ENCODE measurements around the gene C14orf119.

Gene C14orf119

DNA sequence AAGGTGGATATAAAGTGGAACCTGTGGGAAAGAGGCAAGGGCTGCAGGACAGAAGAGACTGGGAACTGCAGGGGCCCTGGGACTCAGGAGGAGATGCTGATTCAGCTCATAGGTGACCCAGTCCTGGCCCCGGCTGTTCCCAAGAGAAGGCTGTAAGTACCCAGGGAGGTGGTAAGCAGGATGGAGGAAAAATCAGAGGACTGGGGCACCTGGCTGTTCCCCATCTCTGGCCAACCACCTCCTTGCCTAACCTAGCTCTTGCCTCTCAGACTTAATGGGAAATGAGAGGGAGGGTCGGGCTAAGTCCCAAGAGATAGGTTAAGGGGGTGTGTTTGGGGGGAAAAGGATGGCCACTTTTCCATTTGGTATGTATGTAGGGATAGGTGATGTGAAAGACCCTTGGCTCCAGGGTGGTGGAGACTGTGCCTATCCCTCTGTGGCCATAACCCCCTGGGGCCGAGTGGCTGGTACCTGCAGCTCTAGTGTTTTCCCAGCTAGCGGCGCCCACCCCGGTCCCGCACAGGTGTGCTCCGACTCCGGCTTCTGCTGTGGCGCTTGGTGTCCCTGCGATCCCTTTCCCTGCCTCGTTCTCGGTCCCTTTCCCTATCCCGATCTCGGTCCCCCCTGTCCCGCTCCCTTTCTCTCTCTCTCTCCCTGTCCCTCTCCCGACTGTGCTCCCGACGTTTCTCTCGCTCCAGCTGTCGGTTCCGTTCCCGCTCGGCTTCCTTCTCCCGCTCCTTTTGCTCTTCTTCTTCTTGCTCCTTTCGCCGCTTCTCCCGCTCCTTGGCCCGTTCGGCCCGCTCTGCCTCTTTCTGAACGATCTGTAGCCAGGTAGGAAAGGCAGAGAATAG lies 36.4 kb upstream of the C14orf119 start:
- H3K27ac ChIP-seq: no peak overlapping the region
- H3K27me3 ChIP-seq (replicated peaks): no peaks in the 10 kb centered on the region
- no peak for DNase-seq
- in situ Hi-C loops (cut with HindIII; ENCODE audit: low pct_ligation_motif_present, low sequenced_read_pairs): no loop called here
- H3K36me3 ChIP-seq (replicated peaks): peaks cover 48% of the 10 kb centered on the region
- no peak overlapping the region for H3K4me3 ChIP-seq (ENCODE audit: low read depth, low read length)
- TF ChIP-seq, protein P1, sequence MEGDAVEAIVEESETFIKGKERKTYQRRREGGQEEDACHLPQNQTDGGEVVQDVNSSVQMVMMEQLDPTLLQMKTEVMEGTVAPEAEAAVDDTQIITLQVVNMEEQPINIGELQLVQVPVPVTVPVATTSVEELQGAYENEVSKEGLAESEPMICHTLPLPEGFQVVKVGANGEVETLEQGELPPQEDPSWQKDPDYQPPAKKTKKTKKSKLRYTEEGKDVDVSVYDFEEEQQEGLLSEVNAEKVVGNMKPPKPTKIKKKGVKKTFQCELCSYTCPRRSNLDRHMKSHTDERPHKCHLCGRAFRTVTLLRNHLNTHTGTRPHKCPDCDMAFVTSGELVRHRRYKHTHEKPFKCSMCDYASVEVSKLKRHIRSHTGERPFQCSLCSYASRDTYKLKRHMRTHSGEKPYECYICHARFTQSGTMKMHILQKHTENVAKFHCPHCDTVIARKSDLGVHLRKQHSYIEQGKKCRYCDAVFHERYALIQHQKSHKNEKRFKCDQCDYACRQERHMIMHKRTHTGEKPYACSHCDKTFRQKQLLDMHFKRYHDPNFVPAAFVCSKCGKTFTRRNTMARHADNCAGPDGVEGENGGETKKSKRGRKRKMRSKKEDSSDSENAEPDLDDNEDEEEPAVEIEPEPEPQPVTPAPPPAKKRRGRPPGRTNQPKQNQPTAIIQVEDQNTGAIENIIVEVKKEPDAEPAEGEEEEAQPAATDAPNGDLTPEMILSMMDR (IDR thresholded peaks at IDR 0.05; ENCODE audit: low read depth, low read length, missing control alignments): no peak

DNA sequence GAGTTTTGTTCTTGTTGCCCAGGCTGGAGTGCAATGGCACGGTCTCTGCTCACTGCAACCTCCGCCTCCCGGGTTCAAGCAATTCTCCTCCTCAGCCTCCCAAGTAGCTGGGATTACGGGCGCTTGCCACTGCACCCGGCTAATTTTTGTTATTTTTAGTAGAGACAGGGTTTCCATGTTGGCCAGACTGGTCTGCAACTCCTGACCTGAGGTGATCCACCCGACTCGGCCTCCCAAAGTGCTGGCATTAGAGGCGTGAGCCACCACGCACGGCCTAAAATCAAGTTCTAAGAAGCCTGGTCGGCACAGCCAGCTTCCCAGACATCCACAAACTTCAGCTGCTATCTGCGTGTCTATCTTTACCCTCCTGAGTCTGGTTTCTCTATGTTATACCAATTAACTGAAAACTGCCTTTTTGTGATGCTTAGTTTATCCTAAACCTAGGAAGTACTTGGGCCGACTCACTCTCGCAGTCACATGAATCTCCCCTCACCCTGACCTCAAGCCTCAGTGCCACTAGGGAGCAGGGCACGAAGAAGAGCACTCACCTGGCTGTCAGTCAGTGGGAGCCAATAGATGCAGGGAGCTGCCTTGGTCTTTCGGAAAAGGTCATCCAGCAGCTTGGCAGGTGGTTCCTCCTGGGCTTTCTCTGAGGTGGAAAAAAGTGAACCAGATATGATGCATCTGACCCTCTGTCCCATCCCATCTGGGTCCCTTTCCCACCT lies 34.6 kb upstream of the C14orf119 start:
- Histone ChIP-seq H3K27me3 (replicated peaks) (no peaks in the 10 kb centered on the region), H3K36me3 (replicated peaks) (peaks cover 66% of the 10 kb centered on the region), H3K27ac (no peak overlapping the region), H3K4me3 (ENCODE audit: low read depth, low read length) (no peak overlapping the region)
- TF ChIP-seq, protein P1 (IDR thresholded peaks at IDR 0.05; ENCODE audit: low read depth, low read length, missing control alignments): no peak
- no peak for DNase-seq
- in situ Hi-C loops (cut with HindIII; ENCODE audit: low pct_ligation_motif_present, low sequenced_read_pairs): no loop called here

DNA sequence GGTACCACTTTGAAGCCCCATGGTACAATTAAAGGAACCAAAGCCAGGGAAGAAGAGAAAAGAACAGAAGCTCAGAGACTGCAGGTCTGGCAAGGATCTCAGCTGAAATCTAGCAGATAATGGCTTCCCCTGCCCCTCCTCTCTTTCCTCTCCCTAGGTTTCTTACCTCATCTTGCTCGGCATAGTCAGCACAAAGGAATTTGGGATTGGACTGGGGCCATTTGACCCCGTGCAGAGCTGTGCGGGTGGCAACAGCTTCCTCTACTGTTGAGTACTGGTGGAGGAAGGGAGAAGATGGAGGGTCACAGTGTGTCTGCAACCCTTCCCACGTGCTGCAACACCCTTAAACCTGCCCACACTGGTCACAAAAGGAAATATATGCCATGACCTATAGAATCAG lies 33.3 kb upstream of the C14orf119 start:
- H3K27ac ChIP-seq: peak overlapping the region; percentile 12
- no peaks in the 10 kb centered on the region for H3K27me3 ChIP-seq (replicated peaks)
- H3K4me3 ChIP-seq (ENCODE audit: low read depth, low read length): no peak overlapping the region
- peaks cover 77% of the 10 kb centered on the region for H3K36me3 ChIP-seq (replicated peaks)
- in situ Hi-C loops (cut with HindIII; ENCODE audit: low pct_ligation_motif_present, low sequenced_read_pairs): no loop called here
- TF ChIP-seq, protein P1 (IDR thresholded peaks at IDR 0.05; ENCODE audit: low read depth, low read length, missing control alignments): peak; percentile 20
- peak; percentile 96 for DNase-seq

DNA sequence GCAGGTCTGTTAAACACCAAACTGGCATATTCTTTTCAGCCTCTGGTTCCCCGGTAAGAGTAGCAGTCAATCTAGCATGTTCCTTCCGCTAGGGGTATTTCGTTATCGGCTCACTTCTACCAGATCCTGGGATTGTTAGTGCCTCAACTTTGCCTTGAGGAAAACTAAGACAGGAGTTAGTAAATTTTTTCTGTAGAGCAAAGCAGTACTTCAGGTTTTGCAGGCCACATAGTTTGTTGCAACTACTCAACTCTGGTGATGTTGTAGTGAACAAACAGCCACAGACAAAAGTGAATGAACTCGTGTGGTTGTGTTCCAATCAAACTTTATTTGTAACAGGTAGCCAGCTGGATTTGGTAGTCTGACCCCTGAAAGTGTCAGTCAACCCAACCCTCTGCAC lies 31.7 kb upstream of the C14orf119 start:
- no peak overlapping the region for H3K27ac ChIP-seq
- TF ChIP-seq, protein P1 (IDR thresholded peaks at IDR 0.05; ENCODE audit: low read depth, low read length, missing control alignments): no peak
- in situ Hi-C loops (cut with HindIII; ENCODE audit: low pct_ligation_motif_present, low sequenced_read_pairs): no loop called here

DNA sequence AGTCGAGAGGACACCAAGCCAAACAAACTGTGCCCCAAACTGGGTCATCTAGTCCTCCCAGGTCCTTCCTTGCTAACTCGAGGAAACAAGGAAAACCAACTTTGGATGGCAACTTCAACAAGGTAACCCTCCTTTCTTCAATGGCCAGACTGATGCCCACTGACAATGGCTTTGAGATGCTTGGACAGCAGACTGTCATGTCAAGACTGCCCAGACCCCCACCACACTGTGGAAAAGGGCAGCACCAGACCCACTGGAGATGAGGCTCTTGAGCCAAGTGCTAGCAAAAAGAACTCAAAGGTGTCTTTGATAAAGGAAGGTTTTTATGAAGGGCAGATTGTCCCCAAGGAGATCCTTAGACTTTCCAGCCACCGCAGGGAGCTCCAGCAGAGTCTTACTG lies 28.9 kb upstream of the C14orf119 start:
- H3K27me3 ChIP-seq (replicated peaks): no peaks in the 10 kb centered on the region
- in situ Hi-C loops (cut with HindIII; ENCODE audit: low pct_ligation_motif_present, low sequenced_read_pairs): no loop called here
- TF ChIP-seq, protein P1 (IDR thresholded peaks at IDR 0.05; ENCODE audit: low read depth, low read length, missing control alignments): no peak
- no peak for DNase-seq
- peaks cover 67% of the 10 kb centered on the region for H3K36me3 ChIP-seq (replicated peaks)
- H3K4me3 ChIP-seq (ENCODE audit: low read depth, low read length): no peak overlapping the region
- H3K27ac ChIP-seq: no peak overlapping the region

More for the DNA sequence above, 31.7 kb upstream of the C14orf119 start:
- H3K4me3 ChIP-seq (ENCODE audit: low read depth, low read length): no peak overlapping the region
- DNase-seq: no peak
- H3K36me3 ChIP-seq (replicated peaks): peaks cover 86% of the 10 kb centered on the region
- H3K27me3 ChIP-seq (replicated peaks): no peaks in the 10 kb centered on the region
